ENCODE data around the gene VIPR2. TPM values are rescaled to one million over a fixed set of nuclear protein-coding genes. Genes with fewer than 3 reads are reported as not detected.

VIPR2 gene
- total and polyA plus RNA-seq, 2 experiments from 2014 or later, result 1.3 to 2.7 TPM

DNA sequence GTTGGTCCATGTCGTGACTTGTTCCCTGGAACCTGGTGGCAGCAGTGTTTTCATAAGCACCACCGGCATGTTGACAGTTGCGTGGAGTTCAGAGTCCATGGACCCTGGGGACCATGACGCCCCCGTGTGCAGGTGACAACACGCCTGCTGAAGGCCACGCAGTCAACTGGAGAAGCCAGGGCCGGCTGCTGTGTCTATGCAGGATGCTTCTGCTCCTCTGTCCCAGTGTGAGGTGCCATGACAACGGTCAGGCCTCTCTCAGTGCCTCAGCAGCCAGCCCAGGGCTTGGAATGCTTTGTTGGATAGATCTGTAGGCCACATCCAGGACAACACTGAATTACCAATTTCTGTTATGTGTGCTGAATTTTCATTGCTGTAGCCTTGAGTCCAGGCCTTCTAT, 10.7 kb upstream of the VIPR2 start:
- DNase-seq (ENCODE audit: low spot score) (no peak), ATAC-seq (no peak)
- H3K36me3 ChIP-seq (ENCODE audit: insufficient read depth), result no peaks in the 10 kb centered on the region
- H3K4me3 ChIP-seq, result no peak overlapping the region
- H3K27ac Mint-ChIP-seq, result no peak overlapping the region
- no peaks in the 10 kb centered on the region for H3K27me3 ChIP-seq (ENCODE audit: insufficient read depth)
- peaks cover 2% of the 10 kb centered on the region; the same call in 1 of the 3 replicates for H3K36me3 Mint-ChIP-seq (ENCODE audit: low read depth)
- no peaks in the 10 kb centered on the region for H4K20me1 ChIP-seq (replicated peaks; ENCODE audit: insufficient read depth)
- no peak overlapping the region for H3K4me2 ChIP-seq
- H3K79me2 ChIP-seq (replicated peaks; ENCODE audit: insufficient read depth), result no peaks in the 10 kb centered on the region
- H3K4me3 Mint-ChIP-seq, result no peak overlapping the region
- peaks cover 2% of the 10 kb centered on the region for H3K27me3 Mint-ChIP-seq (ENCODE audit: insufficient read depth, low read depth, poor library complexity)
- no peak for TF ChIP-seq JUNB (IDR thresholded peaks at IDR 0.05; ENCODE audit: unreplicated experiment)
- no peak for TF ChIP-seq CREB1 (CRISPR knock-in tag; IDR thresholded peaks at IDR 0.05; ENCODE audit: low read depth)
- no peak for TF ChIP-seq ZNF114 (CRISPR knock-in tag; IDR thresholded peaks at IDR 0.05)
- TF ChIP-seq STAT1 (IDR thresholded peaks at IDR 0.05; ENCODE audit: unreplicated experiment), result no peak
- TF ChIP-seq REST (IDR thresholded peaks at IDR 0.05; ENCODE audit: unreplicated experiment), result no peak
- no peak for TF ChIP-seq CTCF (conservative IDR thresholded peaks at IDR 0.05; ENCODE audit: low read depth in 2 of 2)
- H3K9me3 Mint-ChIP-seq, result peaks cover 74% of the 10 kb centered on the region
- H2AFZ ChIP-seq, result no peak overlapping the region
- H3K4me1 Mint-ChIP-seq, result no peaks in the 10 kb centered on the region
- H3K27ac ChIP-seq (ENCODE audit: low read depth), result no peak overlapping the region
- H3K9me2 ChIP-seq (ENCODE audit: insufficient read depth), result no peaks in the 10 kb centered on the region
- no peaks in the 10 kb centered on the region for H3K4me1 ChIP-seq (ENCODE audit: insufficient read depth)
- H3F3A ChIP-seq (replicated peaks; ENCODE audit: low read depth), result no peaks in the 10 kb centered on the region

DNA sequence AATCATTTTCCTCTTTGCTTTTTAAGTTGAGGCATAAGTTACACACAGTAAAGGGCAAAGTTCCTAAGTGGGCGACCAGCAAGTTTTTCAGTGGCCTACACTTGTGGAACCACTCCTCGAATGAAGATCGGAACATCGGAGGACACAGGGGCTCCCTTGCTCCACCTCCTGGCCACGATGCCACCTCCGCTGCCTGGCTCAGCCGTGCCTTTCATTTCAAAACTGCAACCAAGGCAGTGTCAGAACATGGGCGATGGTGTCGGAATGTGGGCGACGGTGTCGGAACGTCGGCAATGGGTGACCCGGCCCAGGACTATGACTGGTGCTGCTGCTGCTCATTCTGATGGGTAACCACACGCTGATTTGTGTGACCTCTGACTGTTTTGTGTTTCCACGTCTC, 9.6 kb upstream of the VIPR2 start:
- no peaks in the 10 kb centered on the region for H3K36me3 ChIP-seq (ENCODE audit: insufficient read depth)
- peaks cover 6% of the 10 kb centered on the region for H3K27me3 Mint-ChIP-seq (ENCODE audit: insufficient read depth, low read depth, poor library complexity)
- H3K4me3 Mint-ChIP-seq, result no peak overlapping the region
- no peak overlapping the region for H3K27ac ChIP-seq (ENCODE audit: low read depth)
- H4K20me1 ChIP-seq (replicated peaks; ENCODE audit: insufficient read depth), result no peaks in the 10 kb centered on the region
- H2AFZ ChIP-seq, result no peak overlapping the region
- no peak overlapping the region for H3K4me3 ChIP-seq
- H3K9me2 ChIP-seq (ENCODE audit: insufficient read depth), result no peaks in the 10 kb centered on the region
- no peaks in the 10 kb centered on the region for H3F3A ChIP-seq (replicated peaks; ENCODE audit: low read depth)
- H3K27me3 ChIP-seq (ENCODE audit: insufficient read depth), result no peaks in the 10 kb centered on the region
- H3K79me2 ChIP-seq (replicated peaks; ENCODE audit: insufficient read depth), result no peaks in the 10 kb centered on the region
- H3K4me1 Mint-ChIP-seq, result no peaks in the 10 kb centered on the region
- no peak overlapping the region for H3K4me2 ChIP-seq
- DNase-seq (ENCODE audit: low spot score) (no peak), ATAC-seq (no peak)
- H3K4me1 ChIP-seq (ENCODE audit: insufficient read depth), result no peaks in the 10 kb centered on the region
- H3K9me3 Mint-ChIP-seq, result peaks cover 77% of the 10 kb centered on the region
- H3K27ac Mint-ChIP-seq, result no peak overlapping the region
- peaks cover 2% of the 10 kb centered on the region; the same call in 1 of the 3 replicates for H3K36me3 Mint-ChIP-seq (ENCODE audit: low read depth)
- no peak for TF ChIP-seq JUNB (IDR thresholded peaks at IDR 0.05; ENCODE audit: unreplicated experiment)
- no peak for TF ChIP-seq STAT1 (IDR thresholded peaks at IDR 0.05; ENCODE audit: unreplicated experiment)
- TF ChIP-seq EZH2 (IDR thresholded peaks at IDR 0.05; ENCODE audit: low read depth, unreplicated experiment), result no peak
- no peak for TF ChIP-seq ZNF114 (CRISPR knock-in tag; IDR thresholded peaks at IDR 0.05)
- TF ChIP-seq POLR2AphosphoS5 (IDR thresholded peaks at IDR 0.05; ENCODE audit: low read depth), result no peak
- TF ChIP-seq REST (IDR thresholded peaks at IDR 0.05; ENCODE audit: unreplicated experiment), result no peak
- no peak for TF ChIP-seq NANOG (IDR thresholded peaks at IDR 0.05; ENCODE audit: borderline replicate concordance)
- no peak for TF ChIP-seq CTCF (conservative IDR thresholded peaks at IDR 0.05; ENCODE audit: low read depth in 2 of 2)

Data from GM23338 (cell line).